A549 treated with CORT108297 at 1 μM for 4 hours (cell line): ENCODE measurements around the gene ARHGEF18. TPM values are rescaled to one million over a fixed set of nuclear protein-coding genes. Genes with fewer than 3 reads are reported as not detected.

Source experiments
- total RNA-seq: library from RNA; stranded (reverse); fragments of 200-300 nt; extraction: Qiagen RNA extraction; gene quantifications from 5 replicates; pipeline ENCODE4 v1.2.3, GENCODE V29; 2022

The ARHGEF18 gene
- 43.4 to 67.7 TPM (median 57.5 TPM) in 5 replicates for total RNA-seq

GRCh38 chr19:7348587-7349230, at the start of gene ARHGEF18:
TSS of gene ARHGEF18 (plus strand) at chr19:7348937. CDS start at chr19:7362891, 13,954 bp downstream.

Other genes with a start within 250 kb of the ARHGEF18 start
- gene INSR, start 54.5 kb upstream of the ARHGEF18 start, total RNA-seq = 1.9 to 3.2 TPM (median 2.3 TPM) in 5 replicates
- 1.3 to 2.6 TPM (median 2.1 TPM) in 5 replicates for gene PEX11G, start 140.1 kb downstream of the ARHGEF18 start, total RNA-seq
- gene ZNF358, start 167.2 kb downstream of the ARHGEF18 start, total RNA-seq = 17.1 to 19.2 TPM (median 18.1 TPM) in 5 replicates
- gene MCOLN1, start 173.7 kb downstream of the ARHGEF18 start, total RNA-seq = 9.7 to 13.4 TPM (median 12.8 TPM) in 5 replicates
- gene PNPLA6, start 186.8 kb downstream of the ARHGEF18 start, total RNA-seq = 27.9 to 37.9 TPM (median 34.0 TPM) in 5 replicates
- gene CAMSAP3, start 246.9 kb downstream of the ARHGEF18 start, total RNA-seq = 3.1 to 5.6 TPM (median 4.4 TPM) in 5 replicates